Adipocyte (in vitro differentiated cells): ENCODE measurements around the gene IER2.

Source experiments
- DNase-seq: peaks from one replicate; pipeline ENCODE4 v3.0.0-alpha.2; 2015; ENCODE audit warnings: low read depth
- H3K27me3 ChIP-seq: replicated peaks from 2 replicates; pipeline ENCODE4 v1.7.0; 2013; ENCODE audit warnings: mild to moderate bottlenecking, low read length, moderate library complexity; ENCODE audit not compliant: control insufficient read depth, insufficient read depth
- H3K36me3 ChIP-seq: 2 replicates; pipeline ENCODE4 v1.7.0; 2013; ENCODE audit warnings: low read length, mild to moderate bottlenecking, moderate library complexity; ENCODE audit not compliant: control insufficient read depth, insufficient read depth, severe bottlenecking
- H3K4me1 ChIP-seq: 2 replicates; pipeline ENCODE4 v1.7.0; 2013; ENCODE audit warnings: mild to moderate bottlenecking, low read length, moderate library complexity; ENCODE audit not compliant: control insufficient read depth, insufficient read depth
- H3K4me3 ChIP-seq: 2 replicates; pipeline ENCODE4 v1.7.0; 2013; ENCODE audit warnings: mild to moderate bottlenecking, low read length, moderate library complexity
- H3K9ac ChIP-seq: 2 replicates; pipeline ENCODE4 v1.7.0; 2013; ENCODE audit warnings: mild to moderate bottlenecking, low read length, moderate library complexity
- H3K9me3 ChIP-seq: 2 replicates; pipeline ENCODE4 v1.7.0; 2013; ENCODE audit warnings: mild to moderate bottlenecking, low read length, moderate library complexity; ENCODE audit not compliant: control insufficient read depth

The IER2 gene

GRCh38 chr19:13151605-13152355, 1.6 kb downstream of the IER2 start:
- Histone ChIP-seq H3K9me3 (no peaks in the 10 kb centered on the region), H3K4me3 (peak overlapping the region; percentile 100), H3K36me3 (no peaks in the 10 kb centered on the region), H3K9ac (peak overlapping the region; percentile 100), H3K27me3 (no peaks in the 10 kb centered on the region), H3K4me1 (peaks cover 31% of the 10 kb centered on the region)
- peak; percentile 98 for DNase-seq

DNA sequence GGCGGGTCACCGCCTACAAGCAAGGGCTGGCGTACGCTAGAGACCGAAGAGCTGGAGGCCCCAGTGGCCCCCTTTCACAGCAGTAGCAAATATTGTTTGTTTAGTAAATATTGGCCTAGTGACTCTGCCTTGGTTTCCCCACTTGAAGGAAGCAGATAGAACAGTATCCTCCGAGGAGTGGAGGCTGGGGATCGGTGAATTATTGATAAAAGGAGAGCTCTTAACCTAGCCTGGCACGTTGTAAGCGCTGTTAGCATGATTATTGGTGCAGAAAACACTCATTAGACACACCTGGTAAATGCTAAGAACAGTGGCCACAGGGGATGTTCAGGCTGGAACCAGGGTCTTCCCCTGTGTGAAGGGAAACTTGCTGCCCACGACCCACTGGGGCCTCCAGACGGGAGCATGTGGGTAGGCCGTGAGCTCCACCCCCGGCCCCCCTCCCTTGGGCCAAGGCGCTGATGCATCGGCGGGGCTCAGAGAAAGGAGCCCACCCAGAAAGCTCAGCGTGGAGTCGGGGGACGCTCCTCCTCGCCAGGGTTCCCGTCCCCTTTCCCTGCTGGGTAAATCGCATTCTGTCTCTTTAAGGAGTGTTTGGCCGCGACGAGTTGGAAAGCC, 2.3 kb downstream of the IER2 start:
- H3K9me3 ChIP-seq, result no peaks in the 10 kb centered on the region
- peaks cover 29% of the 10 kb centered on the region for H3K4me1 ChIP-seq
- no peaks in the 10 kb centered on the region for H3K27me3 ChIP-seq
- DNase-seq, result no peak
- H3K4me3 ChIP-seq, result peak overlapping the region; percentile 88
- no peaks in the 10 kb centered on the region for H3K36me3 ChIP-seq
- peak overlapping the region; percentile 95 for H3K9ac ChIP-seq

DNA sequence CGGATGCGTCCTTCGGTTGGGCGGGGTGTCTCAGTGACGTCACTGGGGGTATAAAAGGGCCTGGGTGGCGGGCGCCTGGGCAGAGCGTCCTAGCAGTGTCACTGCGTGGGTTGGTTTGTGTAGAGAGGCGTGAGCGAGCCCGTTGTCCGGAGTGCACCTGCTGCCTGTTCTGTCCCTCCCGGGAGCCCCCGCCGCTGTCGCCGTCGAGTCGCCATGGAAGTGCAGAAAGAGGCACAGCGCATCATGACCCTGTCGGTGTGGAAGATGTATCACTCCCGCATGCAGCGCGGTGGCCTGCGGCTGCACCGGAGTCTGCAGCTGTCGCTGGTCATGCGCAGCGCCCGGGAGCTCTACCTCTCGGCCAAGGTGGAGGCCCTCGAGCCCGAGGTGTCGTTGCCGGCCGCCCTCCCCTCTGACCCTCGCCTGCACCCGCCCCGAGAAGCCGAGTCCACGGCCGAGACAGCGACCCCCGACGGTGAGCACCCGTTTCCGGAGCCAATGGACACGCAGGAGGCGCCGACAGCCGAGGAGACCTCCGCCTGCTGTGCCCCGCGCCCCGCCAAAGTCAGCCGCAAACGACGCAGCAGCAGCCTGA, 2.9 kb downstream of the IER2 start:
- Histone ChIP-seq H3K4me1 (peaks cover 29% of the 10 kb centered on the region), H3K9me3 (no peaks in the 10 kb centered on the region), H3K4me3 (peak overlapping the region; percentile 88), H3K27me3 (no peaks in the 10 kb centered on the region), H3K9ac (peak overlapping the region; percentile 95), H3K36me3 (no peaks in the 10 kb centered on the region)
- peak; percentile 97 for DNase-seq

GRCh38 chr19:13153569-13154240, 3.5 kb downstream of the IER2 start:
- DNase-seq, result peak; percentile 47

DNA sequence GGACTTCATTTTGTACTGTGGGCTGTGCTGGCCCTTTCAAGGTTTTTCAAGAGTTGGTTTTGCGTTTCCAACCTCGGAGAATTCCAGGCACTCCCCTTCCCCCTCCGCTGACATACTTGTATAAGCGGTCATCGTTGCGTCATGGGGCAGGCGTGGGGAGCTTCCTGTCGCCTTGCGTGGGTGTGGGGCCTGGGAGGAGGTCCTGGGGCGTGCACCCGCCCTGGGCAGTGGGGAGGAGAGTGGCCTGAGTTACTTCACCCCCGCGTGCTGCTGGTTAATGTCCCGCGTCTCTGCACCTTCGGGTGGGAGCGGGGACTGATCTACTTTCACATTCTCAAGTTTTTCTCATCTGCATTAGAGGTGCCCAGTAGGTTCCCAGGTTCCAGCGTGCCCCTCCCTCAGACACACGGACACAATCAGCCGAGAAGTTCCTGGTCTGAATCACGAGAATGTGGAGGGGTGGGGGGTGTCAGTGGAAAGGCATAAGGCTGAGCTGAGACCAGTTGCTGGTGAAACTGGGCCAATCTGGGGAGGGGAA, 4.1 kb downstream of the IER2 start:
- Histone ChIP-seq H3K9ac (peak overlapping the region; percentile 95), H3K4me1 (peaks cover 22% of the 10 kb centered on the region)
- peak; percentile 97 for DNase-seq

More at GRCh38 chr19:13153569-13154240, 3.5 kb downstream of the IER2 start:
- H3K9me3 ChIP-seq, result no peaks in the 10 kb centered on the region
- H3K4me3 ChIP-seq, result peak overlapping the region; percentile 88
- H3K27me3 ChIP-seq, result no peaks in the 10 kb centered on the region
- H3K9ac ChIP-seq, result peak overlapping the region; percentile 95
- H3K36me3 ChIP-seq, result no peaks in the 10 kb centered on the region
- H3K4me1 ChIP-seq, result peaks cover 27% of the 10 kb centered on the region

DNA sequence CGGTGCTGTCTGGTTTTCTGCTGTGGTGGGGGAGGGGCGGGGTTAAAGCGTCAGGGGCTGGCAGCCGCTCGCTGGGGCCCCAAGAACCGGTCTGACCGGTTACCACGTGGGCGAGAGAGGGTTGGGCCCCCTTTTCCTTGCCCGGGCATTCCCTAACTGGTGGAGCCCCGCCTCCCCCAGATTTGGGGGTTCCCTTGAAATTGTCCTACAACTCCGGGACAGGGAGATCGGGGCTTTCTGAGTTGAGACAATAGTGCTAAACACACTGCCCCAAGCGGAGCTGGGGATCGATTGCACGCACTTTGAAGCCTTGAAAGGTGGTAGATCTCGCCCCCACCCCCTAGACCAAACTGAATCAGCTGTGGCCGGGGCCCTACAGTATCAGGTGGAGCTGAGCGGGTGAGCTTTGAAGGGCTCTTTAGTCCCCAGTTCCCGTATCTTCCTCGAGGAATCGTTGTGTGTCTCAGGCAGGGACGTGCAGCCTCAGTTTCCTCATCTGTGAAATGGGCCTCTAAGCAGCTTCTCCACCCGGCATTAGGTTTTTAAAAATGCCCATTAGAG, 4.8 kb downstream of the IER2 start:
- DNase-seq, result peak; percentile 74
- H3K9ac ChIP-seq, result peak overlapping the region; percentile 95
- peak overlapping the region; percentile 88 for H3K4me3 ChIP-seq
- H3K36me3 ChIP-seq, result no peaks in the 10 kb centered on the region
- no peaks in the 10 kb centered on the region for H3K27me3 ChIP-seq
- H3K9me3 ChIP-seq, result no peaks in the 10 kb centered on the region
- H3K4me1 ChIP-seq, result peaks cover 20% of the 10 kb centered on the region

More for the DNA sequence above, 4.1 kb downstream of the IER2 start:
- peak overlapping the region; percentile 88 for H3K4me3 ChIP-seq
- no peaks in the 10 kb centered on the region for H3K36me3 ChIP-seq
- no peaks in the 10 kb centered on the region for H3K27me3 ChIP-seq
- no peaks in the 10 kb centered on the region for H3K9me3 ChIP-seq

DNA sequence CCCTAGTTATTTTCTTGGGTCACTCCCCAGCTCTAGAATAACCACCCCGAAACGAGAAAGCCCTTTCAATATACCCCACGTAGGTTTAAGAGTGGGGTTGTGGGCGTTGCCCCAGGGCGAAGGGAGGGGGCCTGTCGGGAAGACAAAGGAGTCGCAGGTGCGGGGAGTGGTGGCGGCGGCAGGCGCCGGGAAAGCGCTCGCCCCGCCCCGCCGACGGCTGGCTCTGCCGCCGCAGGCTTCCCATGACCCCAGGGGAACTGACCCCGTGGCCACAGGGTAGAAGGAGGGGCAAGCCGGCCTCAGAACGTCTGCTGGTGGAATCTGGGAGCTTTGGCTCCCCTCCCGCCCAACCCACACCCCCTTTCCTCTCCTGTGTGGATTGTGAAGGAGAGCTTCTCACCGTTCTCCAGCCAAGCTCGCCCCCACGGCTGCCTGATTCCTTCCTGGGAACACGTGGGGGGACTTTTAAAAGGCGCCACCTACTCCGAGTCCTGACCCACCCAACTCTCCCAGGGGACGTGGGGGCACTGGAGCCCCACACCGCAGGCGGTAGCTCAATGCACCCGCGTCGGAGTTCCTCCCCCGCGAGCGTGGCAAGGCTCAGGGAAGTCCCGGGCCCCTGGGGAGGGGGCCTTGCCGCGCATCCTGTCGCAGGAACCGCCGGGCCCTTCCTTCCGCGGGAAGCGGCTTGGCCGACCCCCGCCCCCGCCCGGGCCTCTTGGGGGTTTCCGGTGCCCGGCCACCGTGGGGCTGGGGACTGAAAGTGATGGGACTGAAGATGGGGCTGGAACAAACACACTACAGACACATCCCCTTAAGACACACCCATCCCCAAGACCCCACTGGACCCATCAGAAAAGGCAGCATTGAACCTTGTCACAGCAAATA, 5.5 kb downstream of the IER2 start:
- Histone ChIP-seq H3K4me1 (peaks cover 25% of the 10 kb centered on the region), H3K9ac (peak overlapping the region; percentile 95), H3K4me3 (peak overlapping the region; percentile 88), H3K27me3 (no peaks in the 10 kb centered on the region), H3K36me3 (no peaks in the 10 kb centered on the region), H3K9me3 (no peaks in the 10 kb centered on the region)
- peak; percentile 80 for DNase-seq

DNA sequence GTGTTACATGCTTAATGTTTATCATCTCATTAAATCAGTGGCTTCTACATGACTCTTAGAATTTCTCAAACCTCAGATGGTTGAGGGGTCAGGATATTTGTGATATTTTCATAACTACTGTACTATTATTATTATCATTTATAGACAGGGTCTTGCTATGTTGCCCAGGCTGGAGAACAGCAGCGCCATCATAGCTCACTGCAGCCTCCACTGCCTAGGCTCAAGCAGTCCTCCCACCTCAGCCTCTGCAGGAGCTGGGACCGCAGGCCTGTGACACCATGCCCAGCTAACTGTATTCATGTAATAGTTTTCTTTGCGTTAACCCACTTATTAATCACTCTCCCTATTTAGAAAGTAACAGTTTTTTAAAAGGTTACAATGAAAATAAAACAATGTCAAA, 9.5 kb downstream of the IER2 start:
- H3K9ac ChIP-seq, result no peak overlapping the region

DNA sequence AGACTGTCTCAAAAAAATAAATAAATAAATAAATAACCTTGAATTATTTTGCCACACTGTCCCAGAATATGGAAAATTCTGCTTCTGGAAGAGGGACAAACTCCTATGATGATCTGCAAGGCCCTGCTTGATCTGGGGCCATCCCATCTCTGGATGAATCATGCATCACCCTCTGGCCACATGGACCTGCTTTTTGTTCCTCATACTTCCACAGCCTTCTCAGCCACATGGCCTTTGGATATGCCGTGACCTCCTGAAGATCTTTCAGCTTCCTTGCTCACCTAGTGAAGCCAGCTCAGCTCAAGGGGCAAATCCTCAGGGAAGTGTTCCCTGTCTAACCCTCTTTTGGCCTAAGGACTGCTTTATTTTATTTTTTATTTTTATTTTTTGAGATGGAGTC, 10.3 kb downstream of the IER2 start:
- H3K4me1 ChIP-seq, result peaks cover 43% of the 10 kb centered on the region
- peak; percentile 45 for DNase-seq
- H3K4me3 ChIP-seq, result no peak overlapping the region
- H3K36me3 ChIP-seq, result no peaks in the 10 kb centered on the region
- H3K9me3 ChIP-seq, result no peaks in the 10 kb centered on the region
- no peak overlapping the region for H3K9ac ChIP-seq
- no peaks in the 10 kb centered on the region for H3K27me3 ChIP-seq

More for the DNA sequence above, 9.5 kb downstream of the IER2 start:
- no peak for DNase-seq
- Histone ChIP-seq H3K9me3 (no peaks in the 10 kb centered on the region), H3K4me3 (no peak overlapping the region), H3K36me3 (no peaks in the 10 kb centered on the region), H3K4me1 (peaks cover 41% of the 10 kb centered on the region), H3K27me3 (no peaks in the 10 kb centered on the region)
